HG03354 (cell line): ENCODE measurements around the gene SCIN.
"Not testable (repeated sequence)": the region's sequence is repeated elsewhere in the genome, so short reads cannot be mapped to it uniquely, and the experiment has no call there.

ENCODE experiments used
- ATAC-seq: cut with Tn5 transposase; IDR thresholded peaks from one replicate; pipeline ENCODE4 v1.9.1; 2021; ENCODE audit warnings: mild to moderate bottlenecking; ENCODE audit not compliant: unreplicated experiment, poor library complexity, severe bottlenecking

Gene SCIN

DNA sequence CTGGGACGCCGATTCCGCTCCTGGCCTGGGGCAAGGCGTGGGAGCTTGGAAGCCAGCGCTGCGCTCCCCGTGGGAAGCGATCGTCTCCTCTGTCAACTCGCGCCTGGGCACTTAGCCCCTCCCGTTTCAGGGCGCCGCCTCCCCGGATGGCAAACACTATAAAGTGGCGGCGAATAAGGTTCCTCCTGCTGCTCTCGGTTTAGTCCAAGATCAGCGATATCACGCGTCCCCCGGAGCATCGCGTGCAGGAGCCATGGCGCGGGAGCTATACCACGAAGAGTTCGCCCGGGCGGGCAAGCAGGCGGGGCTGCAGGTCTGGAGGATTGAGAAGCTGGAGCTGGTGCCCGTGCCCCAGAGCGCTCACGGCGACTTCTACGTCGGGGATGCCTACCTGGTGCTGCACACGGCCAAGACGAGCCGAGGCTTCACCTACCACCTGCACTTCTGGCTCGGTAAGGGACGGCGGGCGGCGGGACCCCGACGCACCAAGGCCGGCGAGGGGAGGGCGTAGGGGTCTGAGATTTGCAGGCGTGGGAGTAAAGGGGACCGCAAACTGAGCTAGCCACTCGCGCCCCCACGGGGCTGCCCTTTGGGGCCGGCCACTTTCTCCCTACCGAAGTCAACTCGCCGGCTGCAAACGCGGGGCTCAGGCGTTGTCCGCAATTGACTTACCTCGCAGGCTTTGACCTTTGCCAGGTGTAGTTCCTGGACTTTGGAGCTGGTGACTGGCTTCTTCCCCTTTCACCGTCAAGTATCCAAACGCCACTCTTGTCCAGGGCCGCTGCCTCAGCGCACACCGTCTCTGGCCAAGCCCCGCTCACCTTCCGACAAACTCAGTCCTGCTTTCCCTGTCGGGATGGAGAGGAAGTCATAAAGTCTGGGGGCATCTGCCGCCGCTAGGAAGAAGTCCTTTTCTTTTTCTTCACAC is at the start of gene SCIN:
Gene SCIN (plus strand): TSS at position 187 of the 928 bp plus-strand sequence. CDS start 67 bp downstream, at position 254.
- peak; percentile 43 for ATAC-seq

DNA sequence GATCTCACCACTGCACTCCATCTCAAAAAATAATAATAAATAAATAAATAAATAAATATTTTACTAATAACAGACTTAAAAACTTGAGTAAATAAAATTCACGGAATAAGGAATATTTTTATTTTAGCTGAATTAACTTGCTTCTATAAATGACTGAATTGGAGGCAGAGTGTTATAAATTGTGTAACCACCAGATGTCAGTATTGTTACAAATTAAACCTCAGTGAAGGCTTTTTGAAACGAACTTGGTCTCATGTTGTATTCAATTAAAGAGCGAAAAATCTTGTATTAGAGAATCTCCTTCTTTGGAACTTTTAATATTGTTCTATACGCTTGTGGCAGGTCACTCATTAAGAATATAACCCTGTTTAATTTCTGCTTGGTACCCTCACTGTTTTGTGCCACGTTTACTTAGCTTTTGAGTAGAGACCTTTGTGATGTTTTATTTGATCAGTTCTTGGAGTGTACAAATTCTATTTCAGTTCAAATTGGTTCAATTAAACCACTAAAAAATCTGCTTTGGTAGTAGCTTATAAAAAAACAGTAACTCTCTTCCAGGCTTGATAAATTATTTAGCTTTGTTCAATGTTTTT is 45.6 kb upstream of the SCIN start:
- peak; percentile 88 for ATAC-seq

DNA sequence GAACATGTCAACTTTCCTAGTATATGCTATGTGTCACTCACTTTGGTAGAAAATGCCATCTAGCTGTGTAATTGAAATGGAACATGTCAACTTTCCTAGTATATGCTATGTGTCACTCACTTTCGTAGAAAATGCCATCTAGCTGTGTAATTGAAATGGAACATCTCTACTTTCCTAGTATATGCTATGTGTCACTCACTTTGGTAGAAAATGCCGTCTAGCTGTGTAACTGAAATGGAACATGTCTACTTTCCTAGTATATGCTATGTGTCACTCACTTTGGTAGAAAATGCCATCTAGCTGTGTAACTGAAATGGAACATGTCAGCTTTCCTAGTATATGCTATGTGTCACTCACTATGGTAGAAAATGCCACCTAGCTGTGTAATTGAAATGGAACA is 43.8 kb upstream of the SCIN start:
- not testable (repeated sequence) for ATAC-seq

DNA sequence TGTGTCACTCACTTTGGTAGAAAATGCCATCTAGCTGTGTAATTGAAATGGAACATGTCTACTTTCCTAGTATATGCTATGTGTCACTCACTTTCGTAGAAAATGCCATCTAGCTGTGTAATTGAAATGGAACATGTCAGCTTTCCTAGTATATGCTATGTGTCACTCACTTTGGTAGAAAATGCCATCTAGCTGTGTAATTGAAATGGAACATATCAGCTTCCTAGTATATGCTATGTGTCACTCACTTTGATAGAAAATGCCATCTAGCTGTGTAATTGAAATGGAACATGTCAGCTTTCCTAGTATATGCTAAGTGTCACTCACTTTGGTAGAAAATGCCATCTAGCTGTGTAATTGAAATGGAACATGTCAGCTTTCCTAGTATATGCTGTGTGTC is 42.9 kb upstream of the SCIN start:
- not testable (repeated sequence) for ATAC-seq

DNA sequence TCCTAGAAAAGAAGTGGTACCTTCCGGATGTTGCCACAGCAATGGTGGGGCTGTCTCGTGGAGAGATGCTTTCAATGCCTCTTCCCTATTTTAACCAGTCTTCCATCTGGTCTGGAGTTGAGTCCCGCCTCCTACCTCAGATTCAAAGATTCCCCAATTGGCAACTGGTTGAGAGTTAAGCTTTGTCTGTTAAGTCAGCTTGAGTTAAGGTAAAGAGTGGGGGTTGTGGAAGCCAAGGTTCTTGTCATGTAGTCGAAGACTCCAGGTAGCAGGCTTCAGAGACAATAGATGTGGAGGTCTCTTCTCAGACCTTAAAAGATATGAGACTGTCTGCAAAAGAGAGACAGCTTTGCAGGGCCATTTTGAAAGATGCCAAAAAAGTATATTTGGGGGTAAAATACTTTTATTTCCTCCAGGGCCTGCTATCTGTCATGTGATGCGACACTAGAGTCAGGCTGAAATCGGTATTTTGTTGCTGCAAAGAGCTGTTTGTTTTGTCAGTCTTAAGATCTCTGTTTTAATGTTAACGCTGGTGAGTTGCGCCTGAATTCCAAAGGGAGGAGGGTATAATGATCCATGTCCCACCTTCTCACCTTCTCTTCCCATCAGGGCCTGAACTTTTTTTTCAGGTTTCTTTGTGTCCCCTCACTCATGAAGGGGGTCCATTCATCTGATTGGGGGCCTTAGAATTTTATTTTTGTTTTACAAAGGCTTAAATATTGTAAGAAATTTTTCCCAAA is 40.4 kb upstream of the SCIN start:
- no peak for ATAC-seq

DNA sequence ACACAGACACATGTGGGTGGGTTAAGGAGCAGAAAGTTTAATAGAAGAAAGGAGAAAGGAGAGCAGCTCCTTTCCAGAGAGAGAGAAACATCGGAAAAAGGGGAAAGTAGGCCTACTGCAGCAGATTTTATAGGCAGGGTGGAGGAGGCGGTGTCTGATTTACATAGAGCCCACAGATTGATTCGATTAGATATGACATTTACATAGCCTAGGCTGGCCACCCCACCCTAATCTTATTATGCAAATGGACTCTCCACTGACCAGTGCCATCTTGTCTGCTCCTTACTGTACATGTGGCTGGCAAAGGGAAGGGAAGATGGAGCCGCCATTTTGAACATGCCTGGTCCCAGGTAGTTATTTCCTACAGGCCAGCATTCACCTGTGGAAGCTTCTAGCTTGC is 38.7 kb upstream of the SCIN start:
- ATAC-seq, result no peak

DNA sequence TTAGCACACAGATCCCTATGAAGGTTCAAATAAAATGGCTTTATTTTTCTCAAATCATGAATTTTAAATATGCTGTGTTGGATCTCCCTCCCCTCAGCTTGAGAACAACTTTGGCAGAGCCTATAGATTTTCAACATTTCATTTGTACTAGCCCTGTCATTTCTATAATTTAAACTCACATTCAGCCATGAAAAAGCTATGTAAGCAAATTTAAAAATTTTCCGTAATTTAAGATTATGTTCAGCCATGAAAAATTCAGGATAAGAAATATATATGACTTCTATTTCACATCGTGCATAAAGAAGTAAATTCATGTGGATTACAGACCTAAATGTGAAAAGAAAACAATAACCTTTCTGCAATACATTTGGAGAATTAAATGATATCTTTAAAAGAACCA is 36.5 kb upstream of the SCIN start:
- ATAC-seq, result no peak

DNA sequence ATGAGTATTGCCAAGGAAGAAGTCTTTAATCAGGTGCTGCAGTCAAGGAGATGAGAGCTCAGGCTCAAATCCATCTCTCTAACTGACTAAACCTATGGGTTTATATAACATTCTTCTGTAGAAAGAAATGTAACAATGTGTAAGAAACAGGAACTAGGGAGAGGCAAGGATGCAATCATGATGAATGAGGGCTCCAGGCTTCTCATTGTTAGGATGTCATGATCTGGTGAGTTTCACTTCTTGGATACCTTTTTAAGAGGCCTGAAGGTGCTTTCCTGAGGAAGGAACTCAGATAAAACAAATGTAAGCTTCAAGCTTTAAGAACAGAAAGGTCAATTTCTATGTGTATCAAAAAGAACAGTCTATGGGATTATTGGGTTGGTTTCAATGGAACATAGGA is 30.8 kb upstream of the SCIN start:
- no peak for ATAC-seq

DNA sequence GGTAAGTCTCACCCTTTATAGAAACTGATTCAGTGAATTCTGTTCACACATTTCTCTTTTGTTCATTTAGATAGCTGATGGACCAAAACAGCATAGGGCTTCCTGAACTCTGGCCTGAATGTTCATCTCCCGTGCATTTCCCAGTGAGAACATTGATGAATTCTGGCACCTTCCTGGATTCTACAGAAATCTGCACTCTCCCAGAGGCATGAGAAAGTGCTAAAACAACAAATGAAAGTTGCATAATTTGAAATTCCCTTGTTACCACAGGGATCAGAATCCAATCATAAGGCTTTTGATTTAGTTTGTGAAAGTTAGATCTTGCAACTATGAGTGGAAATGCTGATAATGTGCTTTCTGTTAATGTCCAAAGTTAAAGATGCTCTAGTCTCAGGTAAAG is 29.7 kb upstream of the SCIN start:
- no peak for ATAC-seq

DNA sequence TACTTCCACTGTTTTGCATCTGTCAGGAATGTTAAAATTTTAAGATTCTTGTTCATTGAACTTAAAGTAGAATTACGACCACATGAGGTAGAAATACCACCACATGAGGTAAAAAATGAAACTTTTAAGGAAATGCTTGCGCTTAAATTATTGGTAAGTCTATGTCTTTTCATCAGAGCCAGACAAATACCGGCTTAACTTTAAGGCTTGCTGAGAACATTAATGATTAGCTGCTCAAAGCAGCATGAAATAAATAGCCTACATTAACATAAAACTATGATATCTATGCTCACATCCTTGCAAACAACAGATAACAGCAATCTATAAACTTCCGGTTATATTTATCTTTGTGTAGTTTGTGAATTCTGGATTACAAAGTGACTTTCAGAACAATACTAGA is 26.9 kb upstream of the SCIN start:
- no peak for ATAC-seq

DNA sequence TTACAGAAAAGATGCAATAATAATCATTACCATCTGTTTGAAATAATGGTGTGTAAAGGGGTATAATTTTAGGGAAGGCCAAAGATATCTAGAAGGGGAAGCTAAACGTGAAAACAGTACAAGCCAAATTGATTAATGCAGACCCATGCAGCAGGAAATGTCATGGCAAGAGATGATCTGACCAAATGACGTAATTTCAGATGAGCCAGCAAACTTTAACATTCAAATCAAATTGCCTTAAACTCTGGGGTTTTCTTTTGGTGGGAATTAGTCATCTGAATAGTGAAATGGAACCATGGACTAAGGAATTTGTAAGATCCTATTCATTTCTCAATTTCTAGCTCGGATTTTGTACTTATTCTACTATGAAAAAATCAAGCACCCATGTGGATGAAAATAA is 21.4 kb upstream of the SCIN start:
- no peak for ATAC-seq

DNA sequence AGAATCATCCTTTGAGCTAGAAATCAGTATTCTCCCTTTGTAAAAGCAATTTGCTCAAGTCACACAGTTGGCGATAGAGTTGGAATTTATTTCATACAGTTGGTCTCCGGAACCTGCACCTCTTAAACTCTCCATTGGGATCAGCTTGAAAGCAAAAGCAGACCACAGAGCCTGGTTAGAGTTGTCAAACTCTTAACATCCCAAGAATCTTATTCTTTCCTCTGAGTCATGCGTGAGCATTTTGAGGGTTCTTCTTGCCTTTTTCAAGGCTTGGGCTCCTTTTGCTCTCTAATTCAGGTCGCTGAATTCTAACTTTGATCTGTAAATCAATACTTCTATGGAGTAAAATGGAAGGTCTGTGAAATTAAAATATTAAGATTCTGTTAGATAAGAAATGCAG is 19.6 kb upstream of the SCIN start:
- no peak for ATAC-seq

DNA sequence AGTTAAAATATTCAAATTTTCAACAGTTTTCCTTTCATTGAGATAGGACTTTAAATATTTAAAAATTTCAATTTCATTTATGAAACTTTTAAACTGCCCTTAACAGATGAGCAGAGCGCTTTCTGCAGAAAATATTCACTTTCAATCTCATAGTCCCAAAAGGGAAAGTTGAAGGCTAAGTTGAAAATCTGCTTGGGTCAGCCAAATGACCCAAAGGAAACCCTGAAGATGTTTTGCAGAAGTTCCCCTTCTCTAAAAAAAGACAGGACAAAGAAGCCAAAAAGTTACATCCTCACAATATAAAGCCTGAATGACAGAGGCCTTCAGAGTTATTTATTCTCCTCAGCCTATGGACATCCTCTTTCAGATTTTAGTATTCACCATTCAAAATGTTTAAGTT is 17.6 kb upstream of the SCIN start:
- no peak for ATAC-seq

DNA sequence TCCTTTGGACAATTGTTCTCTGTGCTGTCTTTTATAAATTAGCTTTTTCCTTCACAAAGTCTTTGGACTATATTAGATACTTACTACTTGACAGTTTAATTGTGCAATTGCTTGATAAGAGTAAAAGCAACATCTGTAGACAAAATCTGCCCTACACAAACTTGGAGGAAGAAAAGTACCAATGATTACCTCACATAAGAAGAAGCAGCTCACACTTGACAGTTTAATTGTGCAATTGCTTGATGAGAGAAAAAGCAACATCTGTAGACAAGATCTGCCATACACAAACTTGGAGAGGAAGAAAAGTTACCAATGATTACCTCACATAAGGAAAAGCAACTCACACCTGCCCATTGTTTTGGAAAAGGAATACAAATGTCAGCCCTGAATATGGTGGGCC is 17.1 kb upstream of the SCIN start:
- no peak for ATAC-seq

DNA sequence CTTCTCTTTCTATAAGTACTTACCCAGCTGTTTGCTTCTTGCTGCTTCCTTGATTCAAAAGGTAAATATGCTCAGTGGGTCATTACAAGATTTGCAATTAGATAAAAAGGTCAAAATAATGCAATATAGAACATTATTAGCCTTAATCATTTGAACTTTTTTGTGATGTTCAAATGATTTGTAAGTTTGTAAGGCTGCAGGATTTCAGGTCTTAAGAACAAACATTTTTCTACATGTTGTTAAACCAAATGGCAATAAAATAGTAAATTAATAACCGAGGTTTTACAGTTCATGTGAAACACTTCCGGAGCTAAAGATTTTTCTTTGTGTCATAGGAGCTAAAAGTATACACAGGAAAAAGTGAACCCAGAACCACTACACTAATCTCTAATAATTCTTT is 16.2 kb upstream of the SCIN start:
- no peak for ATAC-seq

DNA sequence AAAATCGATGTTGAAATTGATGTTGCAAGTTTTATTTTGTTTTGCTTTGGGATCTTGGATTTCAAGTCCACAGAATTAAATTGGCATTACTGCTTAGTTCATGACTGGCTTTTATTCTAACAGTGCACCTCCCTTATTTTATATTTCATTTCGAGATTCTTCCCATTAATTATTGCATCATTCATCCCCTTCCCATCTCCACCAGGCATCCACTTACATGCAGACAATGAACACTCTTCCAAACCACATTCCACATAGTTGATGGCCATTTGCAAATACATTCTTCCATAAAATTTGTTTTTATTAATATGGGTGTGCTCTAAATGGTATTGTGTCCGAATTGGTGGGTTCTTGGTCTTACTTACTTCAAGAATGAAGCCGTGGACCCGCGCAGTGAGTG is 15.6 kb upstream of the SCIN start:
- ATAC-seq, result no peak

DNA sequence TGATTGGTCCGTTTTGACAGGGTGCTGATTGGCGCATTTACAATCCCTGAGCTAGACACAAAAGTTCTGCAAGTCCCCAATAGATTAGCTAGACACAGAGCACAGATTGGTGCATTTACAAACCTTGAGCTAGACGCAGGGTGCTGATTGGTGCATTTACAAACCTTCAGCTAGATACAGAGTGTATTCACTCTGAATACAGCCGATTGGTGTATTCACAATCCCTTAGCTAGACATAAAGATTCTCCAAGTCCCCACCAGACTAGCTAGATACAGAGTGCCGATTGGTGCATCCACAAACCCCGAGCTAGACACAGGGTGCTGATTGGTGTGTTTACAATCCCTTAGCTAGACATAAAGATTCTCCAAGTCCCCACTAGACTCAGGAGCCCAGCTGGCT is 14.8 kb upstream of the SCIN start:
- not testable (repeated sequence) for ATAC-seq

DNA sequence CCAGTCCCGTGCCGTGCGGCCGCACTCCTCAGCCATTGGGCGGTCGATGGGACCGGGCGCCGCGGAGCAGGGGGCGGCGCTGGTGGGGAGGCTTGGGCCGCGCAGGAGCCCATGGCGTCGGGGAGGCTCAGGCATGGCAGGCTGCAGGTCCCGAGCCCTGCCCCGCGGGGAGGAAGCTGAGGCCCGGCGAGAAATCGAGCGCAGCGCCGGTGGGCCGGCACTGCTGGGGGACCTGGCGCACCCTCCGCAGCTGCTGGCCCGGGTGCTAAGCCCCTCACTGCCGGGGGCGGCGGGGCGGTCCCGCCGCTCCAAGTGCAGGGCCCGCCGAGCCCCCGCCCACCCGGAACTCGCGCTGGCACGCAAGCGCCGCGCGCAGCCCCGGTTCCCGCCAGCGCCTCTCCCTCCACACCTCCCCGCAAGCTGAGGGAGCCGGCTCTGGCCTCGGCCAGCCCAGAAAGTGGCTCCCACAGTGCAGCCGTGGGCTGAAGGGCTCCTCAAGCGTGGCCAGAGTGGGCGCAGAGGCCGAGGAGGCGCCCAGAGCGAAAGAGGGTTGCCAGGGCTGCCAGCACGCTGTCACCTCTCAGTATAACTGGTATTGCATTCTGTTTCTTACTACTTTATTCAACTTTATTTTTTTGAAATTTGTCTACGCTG is 14.3 kb upstream of the SCIN start:
- not testable (repeated sequence) for ATAC-seq

DNA sequence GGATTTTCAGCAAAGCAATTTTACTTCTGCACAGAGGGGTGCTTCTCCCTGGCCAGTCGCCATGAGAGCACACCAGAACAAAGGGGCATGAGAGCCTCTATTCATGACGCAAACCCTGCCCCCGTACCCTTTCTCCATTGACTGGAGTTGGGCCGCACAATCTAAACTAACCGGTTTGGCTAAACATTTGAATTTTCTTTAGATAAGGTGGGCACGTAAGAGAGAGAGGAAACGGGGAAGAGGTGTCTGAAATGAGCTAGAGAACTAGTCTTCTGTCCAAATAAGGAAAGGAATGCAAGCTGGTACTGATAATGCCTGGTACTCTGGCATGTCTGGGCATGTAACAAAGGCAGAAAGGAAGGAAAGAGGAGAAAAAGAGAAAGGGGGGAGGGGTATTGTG is 13.2 kb upstream of the SCIN start:
- ATAC-seq, result no peak
